Mucosa of descending colon (tissue), 3 donors: ENCODE measurements around the gene KRT6B. TPM values are rescaled to one million over a fixed set of nuclear protein-coding genes. Genes with fewer than 3 reads are reported as not detected.
"Not testable (repeated sequence)": the region's sequence is repeated elsewhere in the genome, so short reads cannot be mapped to it uniquely, and the experiment has no call there.

Experiments
- ATAC-seq: fragments of 200-7000 bp; cut with Tn5 transposase; one replicate; pipeline ENCODE4 v1.9.1; 2020; ENCODE audit warnings: mild to moderate bottlenecking, moderate library complexity
- DNase-seq, 3 donors: peaks; one replicate each; pipeline ENCODE4 v3.0.0-alpha.2; 2020
- H3K36me3 ChIP-seq: fragments of 200-600 bp; one replicate; pipeline ENCODE4 v1.8.0; 2021; ENCODE audit warnings: low read depth, mild to moderate bottlenecking
- H3K4me1 ChIP-seq: fragments of 200-600 bp; one replicate; pipeline ENCODE4 v1.8.0; 2021; ENCODE audit warnings: low read depth, mild to moderate bottlenecking
- H3K4me3 ChIP-seq: fragments of 200-600 bp; one replicate; pipeline ENCODE4 v1.8.0; 2021; ENCODE audit warnings: mild to moderate bottlenecking
- H3K9me3 ChIP-seq: fragments of 200-600 bp; one replicate; pipeline ENCODE4 v1.8.0; 2021; ENCODE audit warnings: mild to moderate bottlenecking
- intact Hi-C, 2 donors: fragments of 100-400 bp; cut with DNase I in 1 of 2; cut with micrococcal nuclease in 1 of 2; formaldehyde crosslinking; loops; one replicate each; pipeline versions ENCODE4 v1.11.0 to v1.11.1; 2022; cut with DNase I, micrococcal nuclease
- total RNA-seq, 3 donors: library from RNA; stranded (reverse); fragmentation: NEBNext Ultra II Directional in 2 of 3; extraction: Animal tissue kit (Norgen Biotek cat#: 25700) in 2 of 3; gene quantifications; one replicate each; pipeline versions ENCODE4 v1.2.1 to v1.2.4, GENCODE V29; 2021 to 2023
- TF ChIP-seq, protein P1 (sequence below): fragments of 200-600 bp; IDR thresholded peaks from one replicate; pipeline ENCODE4 v1.8.0; 2022; ENCODE audit warnings: antibody characterized with exemption, mild to moderate bottlenecking
- donor health status: DM: no; HTN: no; CAD: no; lungs with moderate emphysema.
- donor health status: DM: no; HTN: no; CAD: no.
- donor health status: DM: no; HTN: yes; CAD: no.

KRT6B gene
- total RNA-seq, 3 donors from 2014 or later = not detected

DNA sequence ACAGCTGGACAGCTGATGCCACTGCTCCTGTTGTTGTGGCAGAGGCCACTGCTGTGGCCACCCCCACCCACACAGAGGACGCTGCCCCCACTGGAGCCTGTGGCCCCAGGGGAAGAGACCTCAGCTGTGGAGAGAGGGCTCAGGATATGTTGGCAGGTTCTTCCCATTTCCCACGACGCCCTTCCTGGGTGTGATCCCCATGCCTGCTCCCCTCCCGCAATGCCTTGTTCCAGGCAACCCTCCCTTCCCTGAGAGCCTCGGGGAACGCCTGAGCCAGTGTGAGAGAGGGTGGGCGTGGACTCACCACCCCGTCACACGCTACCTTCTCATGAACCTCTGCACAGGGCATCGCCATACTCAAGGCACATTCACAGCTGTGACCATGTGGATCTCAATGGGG is 40.1 kb downstream of the KRT6B start:
- no peak for ATAC-seq
- no peaks in the 10 kb centered on the region for H3K9me3 ChIP-seq
- intact Hi-C loops = no loop called here
- H3K4me3 ChIP-seq = no peak overlapping the region
- H3K4me1 ChIP-seq = no peaks in the 10 kb centered on the region
- DNase-seq = no peak
- H3K36me3 ChIP-seq = no peaks in the 10 kb centered on the region
- TF ChIP-seq, protein P1, sequence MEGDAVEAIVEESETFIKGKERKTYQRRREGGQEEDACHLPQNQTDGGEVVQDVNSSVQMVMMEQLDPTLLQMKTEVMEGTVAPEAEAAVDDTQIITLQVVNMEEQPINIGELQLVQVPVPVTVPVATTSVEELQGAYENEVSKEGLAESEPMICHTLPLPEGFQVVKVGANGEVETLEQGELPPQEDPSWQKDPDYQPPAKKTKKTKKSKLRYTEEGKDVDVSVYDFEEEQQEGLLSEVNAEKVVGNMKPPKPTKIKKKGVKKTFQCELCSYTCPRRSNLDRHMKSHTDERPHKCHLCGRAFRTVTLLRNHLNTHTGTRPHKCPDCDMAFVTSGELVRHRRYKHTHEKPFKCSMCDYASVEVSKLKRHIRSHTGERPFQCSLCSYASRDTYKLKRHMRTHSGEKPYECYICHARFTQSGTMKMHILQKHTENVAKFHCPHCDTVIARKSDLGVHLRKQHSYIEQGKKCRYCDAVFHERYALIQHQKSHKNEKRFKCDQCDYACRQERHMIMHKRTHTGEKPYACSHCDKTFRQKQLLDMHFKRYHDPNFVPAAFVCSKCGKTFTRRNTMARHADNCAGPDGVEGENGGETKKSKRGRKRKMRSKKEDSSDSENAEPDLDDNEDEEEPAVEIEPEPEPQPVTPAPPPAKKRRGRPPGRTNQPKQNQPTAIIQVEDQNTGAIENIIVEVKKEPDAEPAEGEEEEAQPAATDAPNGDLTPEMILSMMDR = no peak

- DNase-seq, ATAC-seq, H3K9me3 ChIP-seq, H3K4me3 ChIP-seq, H3K4me1 ChIP-seq, intact Hi-C loops, H3K36me3 ChIP-seq: not testable (repeated sequence)
Measured at GRCh38 chr12:52410589-52411248, 41.2 kb downstream of the KRT6B start.

GRCh38 chr12:52407918-52408317 is 44.0 kb downstream of the KRT6B start:
- Histone ChIP-seq H3K4me3 (no peak overlapping the region), H3K36me3 (no peaks in the 10 kb centered on the region), H3K9me3 (no peaks in the 10 kb centered on the region), H3K4me1 (no peaks in the 10 kb centered on the region)
- TF ChIP-seq, protein P1 = no peak
- DNase-seq (no peak), ATAC-seq (no peak)
- intact Hi-C loops = no loop called here

GRCh38 chr12:52405922-52406385 is 46.0 kb downstream of the KRT6B start, which contains the start of gene KRT82:
TSS of gene KRT82 (minus strand) at chr12:52406335. CDS start at chr12:52406277, 58 bp downstream.
- TF ChIP-seq, protein P1 = no peak
- Histone ChIP-seq H3K4me1 (no peaks in the 10 kb centered on the region), H3K9me3 (no peaks in the 10 kb centered on the region), H3K36me3 (no peaks in the 10 kb centered on the region), H3K4me3 (no peak within 1 kb of the TSS)
- intact Hi-C loops = no loop called here
- no peak for DNase-seq
- ATAC-seq = no peak

DNA sequence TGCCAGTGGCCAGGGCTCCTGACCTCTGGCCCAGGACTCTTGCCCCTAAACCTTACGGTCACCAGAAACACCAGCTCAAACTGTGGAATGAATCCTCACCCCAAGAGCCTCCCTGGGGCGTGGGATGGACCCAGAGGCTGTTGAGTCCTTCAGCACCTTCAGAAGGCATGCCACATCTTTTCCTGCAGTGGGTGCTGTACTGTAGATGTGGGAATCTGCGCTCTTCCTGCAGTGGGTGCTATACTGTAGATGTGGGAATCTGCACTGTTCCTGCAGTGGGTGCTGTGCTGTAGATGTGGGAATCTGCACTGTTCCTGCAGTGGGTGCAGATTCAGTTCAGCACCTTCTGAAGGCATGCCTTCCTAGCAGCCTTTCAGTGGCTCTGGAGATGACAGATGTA is 47.0 kb downstream of the KRT6B start:
- DNase-seq (no peak), ATAC-seq (no peak)
- Histone ChIP-seq H3K9me3 (no peaks in the 10 kb centered on the region), H3K4me3 (no peak overlapping the region), H3K36me3 (no peaks in the 10 kb centered on the region), H3K4me1 (no peaks in the 10 kb centered on the region)
- TF ChIP-seq, protein P1 = no peak
- intact Hi-C loops = no loop called here

DNA sequence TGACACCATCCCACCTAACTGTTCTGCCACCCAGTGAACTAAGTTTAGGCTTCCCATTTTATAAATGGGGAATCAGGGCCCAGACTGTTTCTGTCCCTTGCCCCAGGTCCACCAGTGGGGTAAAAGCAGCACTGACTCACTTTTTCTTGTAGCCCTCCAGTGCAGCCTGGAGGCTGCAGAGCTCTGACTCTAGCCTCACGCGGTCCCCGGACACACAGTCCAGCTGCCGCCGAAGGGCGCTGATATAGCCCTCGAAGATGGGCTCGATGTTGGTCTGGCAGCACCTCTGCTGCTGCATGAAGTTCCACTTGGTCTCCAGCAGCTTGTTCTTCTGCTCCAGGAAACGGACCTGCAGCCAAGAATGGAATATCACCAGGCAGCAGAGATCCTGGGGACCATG is 48.4 kb downstream of the KRT6B start:
- Histone ChIP-seq H3K36me3 (no peaks in the 10 kb centered on the region), H3K4me1 (no peaks in the 10 kb centered on the region), H3K4me3 (no peak overlapping the region), H3K9me3 (no peaks in the 10 kb centered on the region)
- ATAC-seq (no peak), DNase-seq (no peak)
- TF ChIP-seq, protein P1 = no peak
- intact Hi-C loops = no loop called here
